ENCODE results near the gene SIDT2. TPM values are rescaled to one million over a fixed set of nuclear protein-coding genes. Genes with fewer than 3 reads are reported as not detected.
A peak's percentile ranks its signal among the peaks of the same experiment; 100 is the strongest.
"Not testable (repeated sequence)": the region's sequence is repeated elsewhere in the genome, so short reads cannot be mapped to it uniquely, and the experiment has no call there.

The SIDT2 gene
- 46.6 TPM for total RNA-seq

- Histone ChIP-seq H3K9me3 (ENCODE audit: low read depth, low read length) (no peaks in the 10 kb centered on the region), H3K4me1 (ENCODE audit: insufficient read depth, low read length) (peaks cover 29% of the 10 kb centered on the region), H3K27me3 (ENCODE audit: insufficient read depth, low read length) (no peaks in the 10 kb centered on the region), H3K4me3 (ENCODE audit: low read length) (peak within 1 kb of the TSS; percentile 68)
Measured at GRCh38 chr11:117178210-117179034, at the start of gene SIDT2. Gene SIDT2, plus strand, starts transcription at chr11:117178743. Its CDS starts 521 bp downstream, at chr11:117179264.

GRCh38 chr11:117130396-117130795 is 48.1 kb upstream of the SIDT2 start:
- H3K27me3 ChIP-seq (ENCODE audit: insufficient read depth, low read length); H3K9me3 ChIP-seq (ENCODE audit: low read depth, low read length); H3K4me1 ChIP-seq (ENCODE audit: insufficient read depth, low read length); H3K4me3 ChIP-seq (ENCODE audit: low read length): not testable (repeated sequence)

DNA sequence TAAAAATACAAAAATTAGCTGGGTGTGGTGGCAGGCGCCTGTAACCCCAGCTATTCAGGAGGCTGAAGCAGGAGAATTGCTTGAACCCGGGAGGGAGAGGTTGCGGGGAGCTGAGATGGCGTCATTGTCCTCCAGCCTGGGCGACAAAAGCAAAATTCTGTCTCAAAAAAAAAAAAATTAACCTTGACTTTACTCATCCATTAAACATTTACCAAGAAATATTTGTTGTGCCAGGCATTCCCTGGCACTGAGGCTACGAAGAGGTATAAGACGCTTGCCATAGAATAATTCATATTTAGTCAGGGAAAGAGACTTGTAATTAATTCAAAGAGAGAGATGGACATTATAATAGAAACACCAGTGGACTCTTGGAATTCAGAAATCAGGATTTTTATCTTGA is 47.7 kb upstream of the SIDT2 start:
- H3K4me1 ChIP-seq (ENCODE audit: insufficient read depth, low read length) = no peaks in the 10 kb centered on the region
- H3K4me3 ChIP-seq (ENCODE audit: low read length) = no peak overlapping the region
- no peaks in the 10 kb centered on the region for H3K9me3 ChIP-seq (ENCODE audit: low read depth, low read length)
- H3K27me3 ChIP-seq (ENCODE audit: insufficient read depth, low read length) = no peaks in the 10 kb centered on the region

GRCh38 chr11:117134431-117134830 is 44.1 kb upstream of the SIDT2 start:
- Histone ChIP-seq H3K4me1 (ENCODE audit: insufficient read depth, low read length) (no peaks in the 10 kb centered on the region), H3K27me3 (ENCODE audit: insufficient read depth, low read length) (no peaks in the 10 kb centered on the region), H3K4me3 (ENCODE audit: low read length) (no peak overlapping the region), H3K9me3 (ENCODE audit: low read depth, low read length) (no peaks in the 10 kb centered on the region)

GRCh38 chr11:117134979-117135378 is 43.6 kb upstream of the SIDT2 start:
- H3K4me3 ChIP-seq (ENCODE audit: low read length); H3K27me3 ChIP-seq (ENCODE audit: insufficient read depth, low read length); H3K9me3 ChIP-seq (ENCODE audit: low read depth, low read length); H3K4me1 ChIP-seq (ENCODE audit: insufficient read depth, low read length): not testable (repeated sequence)

DNA sequence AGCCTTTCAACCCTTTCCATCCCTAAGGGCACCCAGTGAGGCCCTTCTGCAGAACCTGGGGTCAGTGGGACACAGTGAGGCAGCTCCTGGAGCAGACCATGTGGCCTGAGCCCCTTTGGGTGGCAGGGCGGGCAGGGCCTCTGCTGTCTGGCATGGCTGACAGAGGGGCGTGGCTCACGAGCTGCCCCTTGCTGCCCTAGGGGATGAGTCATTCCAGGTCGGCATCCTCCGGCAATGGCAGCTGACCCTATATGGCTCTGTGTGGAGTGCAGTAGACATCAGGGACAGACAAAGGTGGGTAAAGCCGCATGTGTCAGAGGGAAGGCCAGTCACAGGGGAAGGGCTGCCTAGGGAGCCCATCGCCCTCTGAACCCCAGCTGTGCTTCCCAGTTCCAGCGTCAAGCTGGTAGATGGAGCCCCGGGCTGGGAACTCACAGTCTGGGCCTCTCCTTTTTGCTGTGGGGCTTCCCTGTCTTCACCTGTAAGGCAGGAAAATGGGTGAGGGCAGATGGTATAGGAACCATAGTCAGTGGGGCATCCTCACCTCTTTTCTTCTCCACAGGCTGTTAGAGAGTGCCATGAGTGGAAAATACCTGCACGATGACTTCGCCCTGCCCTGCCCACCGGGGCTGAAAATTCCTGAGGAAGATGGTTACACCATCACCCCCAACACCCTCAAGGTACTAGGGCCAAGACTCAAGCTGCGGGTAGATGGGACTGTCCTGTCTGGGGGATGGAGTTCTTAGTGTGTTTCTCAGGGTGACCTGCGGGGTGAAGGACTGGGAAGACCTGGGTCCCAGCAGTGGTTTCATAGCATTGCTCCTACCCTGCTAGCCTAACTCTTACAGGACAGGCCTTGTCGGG is 41.1 kb upstream of the SIDT2 start:
- not testable (repeated sequence) for H3K27me3 ChIP-seq (ENCODE audit: insufficient read depth, low read length); H3K9me3 ChIP-seq (ENCODE audit: low read depth, low read length); H3K4me1 ChIP-seq (ENCODE audit: insufficient read depth, low read length); H3K4me3 ChIP-seq (ENCODE audit: low read length)

DNA sequence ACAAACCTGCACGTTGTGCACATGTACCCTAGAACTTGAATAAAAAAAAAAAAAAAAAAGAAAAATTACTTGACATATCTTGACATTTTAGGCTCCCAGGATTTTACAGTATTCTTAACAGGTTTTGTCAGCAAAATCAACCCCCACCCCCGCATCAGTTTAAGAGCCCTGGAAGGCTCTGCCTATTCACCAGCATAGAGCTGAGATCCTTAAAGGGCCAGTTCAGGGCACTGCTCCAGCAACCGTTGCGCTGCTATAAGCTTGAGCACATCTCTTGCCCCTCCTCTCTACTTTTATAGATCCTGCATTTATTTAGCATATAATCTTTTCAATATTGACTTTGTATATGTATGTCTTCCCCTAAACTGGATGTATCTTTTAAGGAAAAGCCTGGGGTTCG is 35.2 kb upstream of the SIDT2 start:
- H3K4me1 ChIP-seq (ENCODE audit: insufficient read depth, low read length) = peaks cover 34% of the 10 kb centered on the region
- H3K27me3 ChIP-seq (ENCODE audit: insufficient read depth, low read length) = no peaks in the 10 kb centered on the region
- no peaks in the 10 kb centered on the region for H3K9me3 ChIP-seq (ENCODE audit: low read depth, low read length)
- H3K4me3 ChIP-seq (ENCODE audit: low read length) = peak overlapping the region; percentile 72

DNA sequence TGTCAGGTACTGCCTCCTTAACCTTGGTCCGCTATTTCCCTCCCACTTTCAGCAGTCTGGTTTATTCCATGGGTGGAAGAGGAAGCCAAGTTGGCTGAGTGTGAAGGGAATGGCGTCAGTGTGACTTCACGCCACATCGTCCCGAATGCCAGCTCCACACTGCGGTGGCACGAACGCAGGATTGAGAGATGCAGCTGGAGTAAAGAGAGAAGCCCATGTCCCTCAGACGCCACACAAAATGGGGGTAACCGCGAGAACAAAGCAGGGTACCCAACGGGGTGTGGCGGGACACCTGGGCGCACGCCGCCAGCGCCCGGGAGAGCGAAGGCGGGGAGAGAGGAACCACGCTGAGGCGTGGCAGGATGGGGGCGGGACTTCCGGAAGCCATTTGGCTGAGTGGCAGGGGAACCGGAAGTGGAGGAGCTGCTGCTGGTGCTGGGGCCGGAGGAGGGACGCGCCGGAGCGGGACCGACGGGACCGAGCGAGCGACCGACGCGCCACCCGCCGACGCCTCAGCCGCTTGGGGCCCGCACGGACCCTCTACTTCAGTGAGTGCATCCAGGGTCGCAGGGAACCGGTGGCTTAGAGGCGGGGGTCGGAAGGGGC is 34.6 kb upstream of the SIDT2 start, which contains the start of gene PAFAH1B2:
TSS of gene PAFAH1B2 (plus strand) at position 417 of the 606 bp plus-strand sequence. CDS start 8,161 bp downstream, outside the sequence.
- Histone ChIP-seq H3K4me3 (ENCODE audit: low read length) (peak within 1 kb of the TSS; percentile 72), H3K27me3 (ENCODE audit: insufficient read depth, low read length) (no peaks in the 10 kb centered on the region), H3K9me3 (ENCODE audit: low read depth, low read length) (no peaks in the 10 kb centered on the region), H3K4me1 (ENCODE audit: insufficient read depth, low read length) (peaks cover 34% of the 10 kb centered on the region)

DNA sequence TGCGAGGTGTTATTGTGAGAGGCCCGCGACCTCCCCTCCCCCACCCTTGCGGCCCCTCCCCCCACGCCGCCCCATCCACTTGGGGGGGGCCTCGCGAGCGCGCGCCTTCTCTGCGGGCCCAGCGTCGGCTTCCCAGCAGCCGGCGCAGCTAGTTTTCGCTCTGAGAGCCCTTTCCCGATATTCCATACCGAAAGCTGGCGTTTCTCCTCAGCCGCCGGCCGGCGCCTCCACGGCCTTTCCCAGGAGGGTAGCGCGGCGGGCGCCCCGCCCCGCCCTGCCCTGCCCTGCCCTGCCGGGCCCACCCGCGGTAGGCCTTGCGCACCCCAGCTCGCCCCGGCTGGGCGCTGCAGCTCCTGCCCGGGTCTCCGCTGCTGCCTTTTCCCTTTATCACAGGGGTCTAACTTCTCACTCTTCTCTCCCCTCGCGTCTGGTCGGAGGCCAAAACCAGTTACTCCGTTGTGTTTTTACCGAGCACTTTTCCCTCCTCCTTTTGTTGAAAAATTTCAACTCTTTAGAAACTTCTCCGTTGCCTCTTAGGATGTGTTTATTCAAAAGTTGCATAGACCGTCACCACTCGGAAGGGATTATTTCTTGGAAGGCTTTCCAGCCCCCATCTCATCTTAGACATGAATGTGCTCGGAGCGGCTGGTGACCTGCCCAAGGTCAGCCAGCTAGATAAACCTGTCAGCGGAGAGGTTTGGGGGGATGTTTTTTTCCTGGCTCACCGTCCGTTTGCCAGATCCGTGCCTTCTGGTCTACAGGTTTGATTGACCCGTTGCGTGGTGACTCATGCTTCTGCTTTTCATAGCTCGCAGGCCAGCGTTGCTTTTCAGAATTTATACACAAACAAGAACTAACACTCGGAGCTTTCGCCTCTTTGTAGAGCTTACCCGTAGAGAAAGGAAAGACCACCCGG is 33.8 kb upstream of the SIDT2 start:
- H3K4me1 ChIP-seq (ENCODE audit: insufficient read depth, low read length) = peaks cover 37% of the 10 kb centered on the region
- no peaks in the 10 kb centered on the region for H3K27me3 ChIP-seq (ENCODE audit: insufficient read depth, low read length)
- no peaks in the 10 kb centered on the region for H3K9me3 ChIP-seq (ENCODE audit: low read depth, low read length)
- peak overlapping the region; percentile 72 for H3K4me3 ChIP-seq (ENCODE audit: low read length)

- peak overlapping the region; percentile 72 for H3K4me3 ChIP-seq (ENCODE audit: low read length)
- H3K27me3 ChIP-seq (ENCODE audit: insufficient read depth, low read length) = no peaks in the 10 kb centered on the region
- H3K4me1 ChIP-seq (ENCODE audit: insufficient read depth, low read length) = peaks cover 39% of the 10 kb centered on the region
- H3K9me3 ChIP-seq (ENCODE audit: low read depth, low read length) = no peaks in the 10 kb centered on the region
Measured at GRCh38 chr11:117145393-117145761, 33.2 kb upstream of the SIDT2 start.

DNA sequence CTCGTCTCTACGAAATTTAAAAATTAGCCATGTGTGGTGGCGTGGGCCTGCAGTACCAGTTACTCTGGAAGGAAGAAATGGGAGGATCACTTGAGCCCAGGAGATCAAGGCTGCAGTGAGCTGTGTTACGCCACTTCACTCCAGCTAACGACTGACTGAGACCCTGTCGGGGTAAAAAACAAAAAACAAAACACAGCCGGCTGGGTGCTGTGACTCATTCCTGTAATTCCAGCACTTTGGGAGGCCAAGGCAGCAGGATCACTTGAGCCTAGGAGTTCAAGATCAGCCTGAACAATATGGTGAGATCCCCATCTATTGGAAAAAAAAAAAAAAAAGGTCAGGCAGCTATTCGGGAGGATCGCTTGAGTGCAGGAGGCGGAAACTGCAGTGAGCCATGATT is 32.0 kb upstream of the SIDT2 start:
- peaks cover 39% of the 10 kb centered on the region for H3K4me1 ChIP-seq (ENCODE audit: insufficient read depth, low read length)
- H3K4me3 ChIP-seq (ENCODE audit: low read length) = no peak overlapping the region
- H3K9me3 ChIP-seq (ENCODE audit: low read depth, low read length) = no peaks in the 10 kb centered on the region
- H3K27me3 ChIP-seq (ENCODE audit: insufficient read depth, low read length) = no peaks in the 10 kb centered on the region

DNA sequence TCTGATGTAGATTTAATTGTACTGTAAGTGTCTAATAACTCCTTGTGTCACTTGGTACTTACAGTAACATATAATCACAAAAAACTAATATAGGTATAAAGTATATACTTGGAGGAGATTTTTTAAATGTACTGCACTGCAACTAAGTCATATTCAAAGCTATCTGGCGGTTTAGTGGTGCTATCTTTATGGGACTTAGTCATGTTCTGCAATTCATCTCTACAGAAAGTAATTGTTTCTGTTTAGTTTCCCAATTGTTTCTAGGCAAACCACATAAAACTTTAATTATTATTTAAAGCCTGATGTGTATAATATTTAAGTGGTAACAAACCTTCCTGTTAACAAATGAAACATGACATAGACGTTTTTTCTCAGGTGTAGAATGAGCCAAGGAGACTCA is 26.5 kb upstream of the SIDT2 start:
- Histone ChIP-seq H3K4me3 (ENCODE audit: low read length) (no peak overlapping the region), H3K4me1 (ENCODE audit: insufficient read depth, low read length) (peaks cover 8% of the 10 kb centered on the region), H3K9me3 (ENCODE audit: low read depth, low read length) (no peaks in the 10 kb centered on the region), H3K27me3 (ENCODE audit: insufficient read depth, low read length) (no peaks in the 10 kb centered on the region)

GRCh38 chr11:117154468-117154867 is 24.1 kb upstream of the SIDT2 start:
- no peaks in the 10 kb centered on the region for H3K27me3 ChIP-seq (ENCODE audit: insufficient read depth, low read length)
- peaks cover 4% of the 10 kb centered on the region for H3K4me1 ChIP-seq (ENCODE audit: insufficient read depth, low read length)
- H3K9me3 ChIP-seq (ENCODE audit: low read depth, low read length) = no peaks in the 10 kb centered on the region
- no peak overlapping the region for H3K4me3 ChIP-seq (ENCODE audit: low read length)

- H3K4me3 ChIP-seq (ENCODE audit: low read length) = no peak overlapping the region
- no peaks in the 10 kb centered on the region for H3K4me1 ChIP-seq (ENCODE audit: insufficient read depth, low read length)
- no peaks in the 10 kb centered on the region for H3K9me3 ChIP-seq (ENCODE audit: low read depth, low read length)
- H3K27me3 ChIP-seq (ENCODE audit: insufficient read depth, low read length) = no peaks in the 10 kb centered on the region
Measured at GRCh38 chr11:117157507-117157906, 21.0 kb upstream of the SIDT2 start.
